IMR-90 (cell line): Measurements from ENCODE around the gene CDH22. TPM values are rescaled to one million over a fixed set of nuclear protein-coding genes. Genes with fewer than 3 reads are reported as not detected.

Experiments used
- ATAC-seq: fragments of 200-7000 bp; cut with Tn5 transposase; 2 replicates; pipeline ENCODE4 v1.9.1; 2020; ENCODE audit warnings: low read depth, mild to moderate bottlenecking, moderate library complexity
- BruUV-seq: library from RNA; stranded (reverse); fragments of 400-500 nt; replicated peaks from 2 replicates; lab custom pipeline; 2021; lab: Mats Ljungman, UMichigan
- CTCF ChIA-PET: fragments of 300-600 bp; formaldehyde crosslinking; extraction: SDS; loops from one replicate; lab custom pipeline; 2021; ENCODE audit warnings: antibody characterized with exemption; lab: Yijun Ruan, JAX
- POLR2A ChIA-PET: fragments of 300-600 bp; sonication (Branson Sonifier 250); formaldehyde crosslinking; loops from one replicate; lab custom pipeline; 2022; ENCODE audit warnings: antibody characterized with exemption; ENCODE audit not compliant: unreplicated experiment; lab: Charles Lee
- DNase-seq: peaks from one replicate; pipeline ENCODE4 v3.0.0; 2013
- H2AFZ ChIP-seq: replicated peaks from 2 replicates; pipeline ENCODE3; 2013; ENCODE audit warnings: low read length, mild to moderate bottlenecking; ENCODE audit not compliant: poor library complexity
- H2AK5ac ChIP-seq: 2 replicates; pipeline ENCODE4 v1.6.1; 2013; ENCODE audit warnings: low read depth, low read length, inconsistent platforms
- H2AK9ac ChIP-seq: replicated peaks from 2 replicates; pipeline ENCODE3; 2013; ENCODE audit warnings: mild to moderate bottlenecking, low read depth, low read length, moderate library complexity; ENCODE audit not compliant: poor library complexity
- H2BK120ac ChIP-seq: 2 replicates; pipeline ENCODE4 v1.6.1; 2013; ENCODE audit warnings: low read depth, low read length, inconsistent platforms
- H2BK15ac ChIP-seq: 3 replicates; pipeline ENCODE4 v1.6.1; 2013; ENCODE audit warnings: low read depth, low read length, inconsistent platforms
- H2BK20ac ChIP-seq: 2 replicates; pipeline ENCODE4 v1.6.1; 2013; ENCODE audit warnings: low read depth, mild to moderate bottlenecking, inconsistent platforms, low read length, moderate library complexity
- H2BK5ac ChIP-seq: 2 replicates; pipeline ENCODE4 v1.6.1; 2013; ENCODE audit warnings: mild to moderate bottlenecking, low read depth, low read length, inconsistent platforms; ENCODE audit not compliant: poor library complexity, severe bottlenecking
- H3K14ac ChIP-seq: replicated peaks from 2 replicates; pipeline ENCODE4 v1.6.1; 2013; ENCODE audit warnings: low read depth, low read length, inconsistent platforms
- H3K18ac ChIP-seq: 2 replicates; pipeline ENCODE4 v1.6.1; 2013; ENCODE audit warnings: low read depth, low read length, control low read depth
- H3K23ac ChIP-seq: 2 replicates; pipeline ENCODE4 v1.6.1; 2013; ENCODE audit warnings: low read depth, low read length, inconsistent platforms
- H3K27ac ChIP-seq: 2 replicates; pipeline ENCODE4 v1.5.1; 2013; ENCODE audit warnings: mild to moderate bottlenecking, control low read depth, low read length; ENCODE audit not compliant: insufficient read depth
- H3K27me3 ChIP-seq: 2 replicates; pipeline ENCODE4 v1.6.1; 2013; ENCODE audit warnings: low read length; ENCODE audit not compliant: control insufficient read depth, insufficient read depth
- H3K36me3 ChIP-seq: 2 replicates; pipeline ENCODE4 v1.6.1; 2013; ENCODE audit warnings: low read length, mixed read lengths; ENCODE audit not compliant: control insufficient read depth, insufficient read depth
- H3K4ac ChIP-seq: 2 replicates; pipeline ENCODE4 v1.6.1; 2013; ENCODE audit warnings: low read depth, low read length, inconsistent platforms
- H3K4me1 ChIP-seq: 2 replicates; pipeline ENCODE4 v1.6.1; 2013; ENCODE audit warnings: low read length, mixed read lengths; ENCODE audit not compliant: control insufficient read depth, insufficient read depth
- H3K4me2 ChIP-seq: 2 replicates; pipeline ENCODE4 v1.6.1; 2013; ENCODE audit warnings: low read depth, mild to moderate bottlenecking, control low read depth, low read length, moderate library complexity
- H3K4me3 ChIP-seq: 2 replicates; pipeline ENCODE4 v1.5.1; 2013; ENCODE audit warnings: low read depth, mild to moderate bottlenecking, control low read depth, low read length, moderate library complexity; ENCODE audit not compliant: insufficient read depth
- H3K56ac ChIP-seq: 2 replicates; pipeline ENCODE4 v1.6.1; 2013; ENCODE audit warnings: low read length, inconsistent platforms; ENCODE audit not compliant: insufficient read depth; ENCODE audit errors: extremely low read depth
- H3K79me1 ChIP-seq, 2 experiments: 2 replicates each; pipeline ENCODE4 v1.6.1; 2013; ENCODE audit warnings: low read length in 2 of 2, inconsistent platforms in 1 of 2, low read depth in 1 of 2
- H3K9ac ChIP-seq: 2 replicates; pipeline ENCODE4 v1.6.1; 2013; ENCODE audit warnings: low read depth, low read length, control low read depth
- H3K9me1 ChIP-seq: 2 replicates; pipeline ENCODE4 v1.6.1; 2013; ENCODE audit warnings: low read length, inconsistent platforms; ENCODE audit not compliant: insufficient read depth
- H3K9me3 ChIP-seq: 2 replicates; pipeline ENCODE4 v1.6.1; 2013; ENCODE audit warnings: low read length; ENCODE audit not compliant: control insufficient read depth, insufficient read depth
- H4K20me1 ChIP-seq: 2 replicates; pipeline ENCODE4 v1.6.1; 2013; ENCODE audit warnings: low read length, inconsistent platforms; ENCODE audit not compliant: insufficient read depth
- H4K5ac ChIP-seq: 2 replicates; pipeline ENCODE4 v1.6.1; 2013; ENCODE audit warnings: mild to moderate bottlenecking, low read depth, low read length, control low read depth
- H4K8ac ChIP-seq, 2 experiments: 2 replicates each; pipeline ENCODE4 v1.6.1; 2013; ENCODE audit warnings: low read depth in 2 of 2, low read length in 2 of 2, control low read depth in 1 of 2, inconsistent platforms in 1 of 2
- H4K91ac ChIP-seq: 2 replicates; pipeline ENCODE4 v1.6.1; 2013; ENCODE audit warnings: low read depth, low read length, inconsistent platforms; ENCODE audit not compliant: insufficient read depth
- BHLHE40 ChIP-seq: fragments of 150-350 bp; IDR thresholded peaks from 2 replicates; pipeline ENCODE4 v1.6.1; 2016; ENCODE audit warnings: mild to moderate bottlenecking, low read depth, low read length
- CEBPB ChIP-seq: IDR thresholded peaks from 2 replicates; pipeline ENCODE4 v1.6.1; 2012; ENCODE audit warnings: low read depth, low read length, improper control_type of control experiment
- CHD1 ChIP-seq: IDR thresholded peaks from 2 replicates; pipeline ENCODE4 v1.6.1; 2012; ENCODE audit warnings: low read depth, low read length, improper control_type of control experiment
- FOS ChIP-seq: fragments of 150-350 bp; IDR thresholded peaks from 2 replicates; pipeline ENCODE4 v1.6.1; 2016; ENCODE audit warnings: low read depth, low read length
- MAZ ChIP-seq: IDR thresholded peaks from 2 replicates; pipeline ENCODE4 v1.6.1; 2012; ENCODE audit warnings: low read depth, mild to moderate bottlenecking, low read length, improper control_type of control experiment, moderate library complexity, borderline replicate concordance
- MXI1 ChIP-seq: IDR thresholded peaks from 2 replicates; pipeline ENCODE4 v1.6.1; 2012; ENCODE audit warnings: low read depth, mild to moderate bottlenecking, low read length, moderate library complexity, borderline replicate concordance
- RAD21 ChIP-seq: IDR thresholded peaks from 2 replicates; pipeline ENCODE4 v1.6.1; 2012; ENCODE audit warnings: low read length, improper control_type of control experiment
- RCOR1 ChIP-seq: IDR thresholded peaks from 2 replicates; pipeline ENCODE4 v1.6.1; 2012; ENCODE audit warnings: mild to moderate bottlenecking, low read length, improper control_type of control experiment; ENCODE audit not compliant: insufficient replicate concordance
- RFX5 ChIP-seq: IDR thresholded peaks from 2 replicates; pipeline ENCODE4 v1.8.0; 2012; ENCODE audit warnings: low read depth, mild to moderate bottlenecking, low read length, moderate library complexity
- SMC3 ChIP-seq: fragments of 150-350 bp; IDR thresholded peaks from 2 replicates; pipeline ENCODE4 v1.6.1; 2016; ENCODE audit warnings: low read depth, mild to moderate bottlenecking, antibody characterized with exemption, low read length, moderate library complexity
- WGBS, 2 experiments: methylation state at CpG; one replicate each; pipeline versions ENCODE4 v1.1.5 to v1.1.7; 2013; ENCODE audit warnings: missing lambda C conversion rate in 2 of 2; ENCODE audit not compliant: insufficient read length in 1 of 2; ENCODE audit errors: extremely low coverage in 2 of 2; 5-methylcytosine and 5-hydroxymethylcytosine counted together
- dilution Hi-C: fragments of 300-500 bp; cut with HindIII; formaldehyde crosslinking; loops from one replicate; pipeline ENCODE4 v1.14.3; 2018; ENCODE audit warnings: low sequenced_read_pairs; ENCODE audit not compliant: unreplicated experiment
- in situ Hi-C: fragments of 300-500 bp; cut with MboI; formaldehyde crosslinking; loops from 3 replicates; pipeline ENCODE4 v1.14.3; 2019; ENCODE audit warnings: low sequenced_read_pairs, inconsistent platforms, mixed read lengths
- intact Hi-C: fragments of 100-400 bp; cut with micrococcal nuclease; formaldehyde crosslinking; loops from 2 replicates; pipeline ENCODE4 v1.10.0; 2022
- polyA plus RNA-seq, 3 experiments: library from polyadenylated mRNA; depleted of rRNA; stranded (reverse); fragments of >200 nt; gene quantifications; 2 replicates each; pipeline ENCODE4 v1.2.3, GENCODE V29; 2012; ENCODE audit warnings: low replicate concordance in 1 of 3
- total RNA-seq: library from RNA; depleted of rRNA; stranded (reverse); fragments of >200 nt; gene quantifications from 2 replicates; pipeline ENCODE4 v1.2.3, GENCODE V29; 2012
- TF ChIP-seq, protein P1 (sequence below): fragments of 150-350 bp; IDR thresholded peaks from 2 replicates; pipeline ENCODE4 v1.6.1; 2017; ENCODE audit warnings: mild to moderate bottlenecking, antibody characterized with exemption, low read length, low read depth

The CDH22 gene
- total and polyA plus RNA-seq, 2 of the 4 experiments (the other 2 are of a cell fraction): not detected

DNA sequence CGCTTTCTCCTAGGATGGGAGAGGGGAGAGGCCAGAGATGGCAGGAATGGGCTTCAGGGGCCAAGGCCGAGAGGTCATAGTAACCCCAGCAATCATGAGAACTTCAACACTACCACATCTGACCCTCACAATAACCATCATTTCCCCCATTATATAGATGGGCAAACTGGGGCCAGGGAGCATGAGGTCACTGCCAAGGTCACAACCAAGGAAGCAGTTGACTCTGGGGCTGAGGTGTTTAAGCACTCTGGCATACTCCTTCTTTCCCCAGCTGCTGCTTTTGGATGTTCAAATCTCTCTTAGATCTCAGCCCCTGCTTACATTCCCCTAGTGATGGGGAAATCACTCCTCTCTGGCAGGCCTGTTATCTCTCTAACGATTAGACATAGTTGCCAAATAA lies 39.6 kb downstream of the CDH22 start:
- H3K27ac ChIP-seq: no peak overlapping the region
- no CpG with 5 or more reads among the region's 3 CpGs for WGBS, 2 experiments
- dilution Hi-C loops: no loop called here
- no peak overlapping the region for H2BK120ac ChIP-seq
- no peak overlapping the region for H3K18ac ChIP-seq
- intact Hi-C loops: no loop called here
- no peak overlapping the region for H3K23ac ChIP-seq
- in situ Hi-C loops: no loop called here
- POLR2A ChIA-PET: no interaction called here
- H4K91ac ChIP-seq: no peak overlapping the region
- H2AFZ ChIP-seq: no peak overlapping the region
- H2AK5ac ChIP-seq: no peak overlapping the region
- H3K9me1 ChIP-seq: no peaks in the 10 kb centered on the region
- H3K27me3 ChIP-seq: peaks cover 18% of the 10 kb centered on the region
- H3K9me3 ChIP-seq: no peaks in the 10 kb centered on the region
- ATAC-seq (no peak), DNase-seq (no peak)
- no peak overlapping the region for H3K4ac ChIP-seq
- no peak overlapping the region for H4K8ac ChIP-seq
- no peak overlapping the region for H3K56ac ChIP-seq
- no peaks in the 10 kb centered on the region for H3K79me1 ChIP-seq
- H3K9ac ChIP-seq: no peak overlapping the region
- H2BK5ac ChIP-seq: no peak overlapping the region
- no peaks in the 10 kb centered on the region; the same call in 1 of the 2 replicates for H4K20me1 ChIP-seq
- H3K14ac ChIP-seq: no peak overlapping the region
- no peak overlapping the region for H2AK9ac ChIP-seq
- H3K36me3 ChIP-seq: no peaks in the 10 kb centered on the region
- CTCF ChIA-PET: no interaction called here
- no peak overlapping the region for H3K4me2 ChIP-seq
- no peak overlapping the region for H2BK20ac ChIP-seq
- no peak overlapping the region for H2BK15ac ChIP-seq
- no TSS peak for BruUV-seq
- TF ChIP-seq BHLHE40 (no peak), MAZ (no peak), MXI1 (no peak), CHD1 (no peak), RFX5 (no peak), RAD21 (no peak), FOS (no peak), CEBPB (no peak), RCOR1 (no peak), SMC3 (no peak)
- TF ChIP-seq, protein P1, sequence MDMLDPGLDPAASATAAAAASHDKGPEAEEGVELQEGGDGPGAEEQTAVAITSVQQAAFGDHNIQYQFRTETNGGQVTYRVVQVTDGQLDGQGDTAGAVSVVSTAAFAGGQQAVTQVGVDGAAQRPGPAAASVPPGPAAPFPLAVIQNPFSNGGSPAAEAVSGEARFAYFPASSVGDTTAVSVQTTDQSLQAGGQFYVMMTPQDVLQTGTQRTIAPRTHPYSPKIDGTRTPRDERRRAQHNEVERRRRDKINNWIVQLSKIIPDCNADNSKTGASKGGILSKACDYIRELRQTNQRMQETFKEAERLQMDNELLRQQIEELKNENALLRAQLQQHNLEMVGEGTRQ: no peak
- H3K4me1 ChIP-seq: no peaks in the 10 kb centered on the region
- no peak overlapping the region for H3K4me3 ChIP-seq
- no peak overlapping the region for H4K5ac ChIP-seq
